ENCODE data around the gene PTPN21. TPM values are rescaled to one million over a fixed set of nuclear protein-coding genes. Genes with fewer than 3 reads are reported as not detected.

Gene PTPN21
- 27.7 TPM for total RNA-seq
- long read RNA-seq, partial matches to known transcripts: 13 of 16 reads
- long read RNA-seq, other reads (novel, unspliced or antisense): 3 of 16 reads

- peak; percentile 94 for DNase-seq (ENCODE audit: low spot score)
Observed at GRCh38 chr14:88554457-88555286, at the start of gene PTPN21. PTPN21 (minus strand) TSS chr14:88555007; CDS start chr14:88550417, 4,590 bp downstream.

DNA sequence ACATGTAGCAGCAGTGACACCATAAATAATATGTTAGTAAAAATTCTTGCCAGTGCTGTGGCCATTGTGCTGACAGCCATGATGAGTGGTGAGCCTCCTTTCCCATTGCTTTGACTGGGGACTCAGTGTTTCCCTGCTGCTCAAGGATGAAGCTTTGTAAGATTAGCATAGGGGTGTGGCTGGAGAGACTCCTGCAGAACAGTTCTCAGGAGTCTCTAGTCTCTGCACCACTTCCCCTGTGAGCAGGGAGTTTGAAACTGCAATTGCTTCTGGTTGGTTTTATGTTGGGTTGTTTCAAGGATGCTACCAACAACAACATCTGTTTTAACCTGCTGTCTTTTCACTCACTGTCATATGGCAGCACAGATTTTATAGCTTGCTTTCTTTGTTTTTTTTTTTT is 49.4 kb upstream of the PTPN21 start:
- no peak for DNase-seq (ENCODE audit: low spot score)

- no peak for DNase-seq (ENCODE audit: low spot score)
Observed at GRCh38 chr14:88599761-88600439, 45.1 kb upstream of the PTPN21 start.

- DNase-seq (ENCODE audit: low spot score): no peak
Observed at GRCh38 chr14:88599326-88599725, 44.5 kb upstream of the PTPN21 start.

DNA sequence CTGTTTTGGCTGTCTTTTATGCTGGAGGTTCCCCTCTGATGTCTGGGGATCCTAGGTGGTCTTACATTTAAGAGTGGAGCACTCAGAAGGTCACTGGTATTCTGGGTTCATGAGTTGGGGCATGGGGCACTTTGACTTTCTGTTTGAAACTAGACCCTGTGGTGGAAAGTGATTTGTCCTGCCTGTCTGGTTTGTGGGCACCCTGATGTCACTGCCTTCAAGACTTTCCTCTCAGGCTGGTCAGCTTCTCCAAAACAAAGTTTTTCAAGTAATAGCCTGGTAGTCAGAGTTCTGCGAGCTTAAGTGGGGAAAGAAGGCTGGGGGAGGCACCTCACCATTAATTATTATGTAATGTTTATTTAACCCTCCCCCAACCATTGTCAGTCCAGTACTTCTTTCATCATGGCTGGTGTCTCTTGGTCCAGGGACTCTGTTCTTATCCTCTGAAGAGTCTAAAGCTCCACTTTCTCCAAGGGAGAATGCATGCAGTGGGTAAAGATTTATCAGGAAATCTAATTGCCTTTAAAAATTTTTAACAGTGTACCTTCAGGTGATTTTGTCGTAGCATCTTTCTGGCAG is 43.4 kb upstream of the PTPN21 start:
- no peak for DNase-seq (ENCODE audit: low spot score)

GRCh38 chr14:88597601-88598000 is 42.8 kb upstream of the PTPN21 start:
- no peak for DNase-seq (ENCODE audit: low spot score)

DNA sequence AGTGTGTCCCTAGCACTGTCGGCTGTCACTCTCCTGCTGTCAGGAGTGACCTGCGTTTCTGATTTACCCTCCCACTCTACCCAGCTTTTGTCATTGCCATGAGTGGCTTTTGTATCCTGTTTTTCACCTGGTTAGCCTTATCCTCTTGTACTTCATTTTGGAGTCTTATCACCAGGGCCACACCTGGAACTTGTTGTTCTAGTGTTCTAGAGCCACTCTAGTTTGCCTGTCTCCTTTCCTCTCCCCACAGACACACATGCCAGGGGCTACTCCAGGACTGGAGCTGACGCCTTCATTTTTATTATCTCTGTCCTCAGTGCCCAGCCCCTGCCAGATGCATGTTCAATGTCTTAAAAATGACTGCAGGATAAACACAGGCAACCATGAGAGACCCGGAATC is 42.2 kb upstream of the PTPN21 start:
- no peak for DNase-seq (ENCODE audit: low spot score)

DNA sequence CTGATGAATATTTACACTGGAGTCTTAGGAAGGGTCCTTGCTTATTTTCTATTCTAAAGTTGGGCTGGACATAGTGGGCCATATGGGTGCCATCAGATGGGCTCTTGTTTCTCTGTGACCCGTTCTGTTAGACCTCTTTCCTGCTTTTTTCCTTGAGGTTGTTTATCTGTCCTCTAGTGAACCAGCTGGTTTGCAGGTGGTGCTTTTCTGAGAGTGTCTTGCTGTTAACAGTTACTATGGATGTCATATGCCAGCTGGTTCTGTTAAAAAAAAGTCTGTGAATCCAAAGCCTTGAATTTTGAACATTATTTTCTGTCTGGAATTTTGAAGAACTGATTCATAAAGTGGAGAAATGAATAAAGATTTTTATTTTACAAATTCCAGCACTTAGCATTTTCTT is 37.2 kb upstream of the PTPN21 start:
- no peak for DNase-seq (ENCODE audit: low spot score)

GRCh38 chr14:88590173-88590572 is 35.4 kb upstream of the PTPN21 start:
- DNase-seq (ENCODE audit: low spot score): no peak

DNA sequence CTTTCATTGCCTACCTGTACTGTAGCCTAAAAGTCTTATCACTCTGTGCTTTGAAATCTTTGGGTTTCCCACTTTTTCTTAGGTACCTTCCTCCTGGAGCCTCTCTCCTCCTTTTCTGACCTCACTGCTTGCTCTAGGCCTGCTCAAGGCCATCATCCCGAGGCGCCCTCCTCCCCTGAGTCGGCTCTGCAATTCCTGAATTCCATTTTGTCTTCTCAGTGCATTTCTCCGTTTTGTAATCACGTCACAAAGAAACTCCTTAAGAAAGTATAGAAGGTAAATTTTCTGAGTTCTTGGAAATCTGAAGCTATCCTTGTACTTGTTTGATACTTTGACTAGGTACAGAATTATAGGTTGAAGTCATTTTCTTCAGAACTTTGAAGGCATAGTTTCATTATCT is 33.3 kb upstream of the PTPN21 start:
- DNase-seq (ENCODE audit: low spot score): no peak

DNA sequence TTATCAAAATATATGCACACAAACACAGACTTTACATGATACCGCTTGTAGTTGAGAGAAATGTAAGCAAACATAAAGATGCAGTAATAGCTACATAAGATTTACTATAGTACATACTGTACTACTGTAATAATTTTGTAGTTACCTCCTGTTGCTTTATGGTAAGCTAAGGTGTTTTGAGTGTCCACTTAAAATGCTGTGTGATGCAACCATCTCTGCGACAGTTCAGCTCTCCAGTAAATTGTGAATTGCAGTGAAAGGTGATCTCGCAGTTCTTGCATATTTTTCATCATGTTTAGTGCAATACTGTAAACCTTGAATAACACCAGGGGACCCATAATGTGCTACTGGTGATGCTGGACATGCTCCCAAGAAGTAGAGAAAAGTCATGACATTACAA is 29.6 kb upstream of the PTPN21 start:
- DNase-seq (ENCODE audit: low spot score): no peak

- DNase-seq (ENCODE audit: low spot score): no peak
Observed at GRCh38 chr14:88576222-88576621, 21.4 kb upstream of the PTPN21 start.

- no peak for DNase-seq (ENCODE audit: low spot score)
Observed at GRCh38 chr14:88572117-88572516, 17.3 kb upstream of the PTPN21 start.

GRCh38 chr14:88568196-88568595 is 13.4 kb upstream of the PTPN21 start:
- no peak for DNase-seq (ENCODE audit: low spot score)

GRCh38 chr14:88565427-88565826 is 10.6 kb upstream of the PTPN21 start:
- DNase-seq (ENCODE audit: low spot score): no peak

DNA sequence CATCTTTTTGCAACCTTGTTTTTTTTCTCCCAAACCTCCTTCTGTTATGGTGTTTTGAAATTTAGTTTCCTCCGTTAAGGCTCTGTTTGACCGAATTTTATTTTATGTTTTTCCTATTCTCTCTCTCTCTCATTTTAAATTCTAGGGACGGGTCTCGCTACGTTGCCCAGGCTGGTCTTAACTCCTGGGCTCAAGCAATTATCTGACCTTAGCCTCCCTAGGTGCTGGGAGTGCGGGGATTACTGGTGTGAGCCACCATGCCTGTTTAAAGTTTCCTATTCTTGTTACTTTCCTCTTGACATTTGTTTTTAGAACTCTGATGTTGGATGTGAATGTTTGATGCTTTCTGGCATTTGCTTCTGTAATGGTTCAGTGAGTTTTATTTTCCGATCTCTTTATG is 9.0 kb upstream of the PTPN21 start:
- no peak for DNase-seq (ENCODE audit: low spot score)

DNA sequence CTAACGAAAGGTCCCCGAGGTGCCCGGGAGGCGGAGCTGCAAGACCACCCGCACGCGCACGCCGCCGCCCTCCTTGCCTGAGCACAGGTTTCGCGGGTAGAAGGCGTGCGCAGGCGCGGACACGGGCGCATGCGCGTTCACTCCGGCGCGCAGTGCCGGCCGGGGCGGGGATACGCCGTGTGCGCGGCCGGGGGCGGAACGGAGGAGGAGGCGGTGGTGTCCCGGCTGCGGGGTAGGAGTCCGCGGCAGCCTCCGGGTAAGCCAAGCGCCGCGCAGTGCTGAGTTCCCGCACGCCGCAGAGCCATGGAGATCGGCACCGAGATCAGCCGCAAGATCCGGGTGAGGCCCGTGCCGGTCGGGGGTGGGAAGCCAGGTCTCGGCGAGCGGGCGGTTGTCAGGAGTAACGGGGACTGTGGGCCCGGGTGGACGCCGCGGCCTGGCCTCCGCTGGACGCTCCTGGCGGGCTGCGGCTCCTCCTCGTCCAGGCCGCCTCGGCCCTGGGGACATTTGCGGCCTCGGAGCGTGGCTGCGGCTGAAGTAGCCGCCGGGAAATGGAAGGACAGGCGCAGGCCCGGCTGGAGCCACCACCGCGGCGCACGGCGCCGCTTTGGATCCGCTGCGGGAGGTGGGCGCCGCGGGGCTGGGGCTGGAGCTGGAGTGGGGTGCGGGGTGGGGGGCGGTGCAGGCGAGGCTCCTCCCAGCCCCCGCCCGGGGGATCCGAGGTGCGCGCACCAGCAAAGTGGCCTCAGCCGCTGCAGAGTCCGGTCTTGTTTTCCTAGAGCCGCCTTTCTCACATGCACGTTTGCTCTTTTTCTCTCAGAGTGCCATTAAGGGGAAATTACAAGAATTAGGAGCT is 8.3 kb upstream of the PTPN21 start, which contains the start of gene ZC3H14:
ZC3H14 (plus strand) TSS at position 207 of the 856 bp plus-strand sequence; CDS start at position 304, 97 bp downstream.
- peak; percentile 95 for DNase-seq (ENCODE audit: low spot score)

- no peak for DNase-seq (ENCODE audit: low spot score)
Observed at GRCh38 chr14:88562532-88562830, 7.7 kb upstream of the PTPN21 start.

- no peak for DNase-seq (ENCODE audit: low spot score)
Observed at GRCh38 chr14:88559852-88560251, 5.0 kb upstream of the PTPN21 start.

DNA sequence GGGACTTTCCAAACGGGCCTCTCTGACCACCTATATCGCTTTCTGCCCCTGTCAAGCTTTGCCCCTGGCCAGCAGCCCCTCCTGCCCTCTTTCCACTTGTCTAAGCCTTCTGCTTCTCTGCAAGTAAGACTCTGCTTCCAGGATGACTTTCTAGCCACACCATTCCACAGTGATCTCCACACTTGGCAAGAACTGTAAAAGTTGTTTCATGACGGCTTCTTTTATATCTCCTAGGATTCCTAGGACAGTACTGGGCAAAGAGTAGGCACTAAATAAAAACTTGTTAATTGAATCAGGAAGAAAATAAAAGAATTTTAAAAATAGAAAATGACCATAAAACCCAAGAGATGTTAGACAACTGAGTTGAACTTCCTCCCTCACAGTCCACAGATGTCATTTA is 1.8 kb upstream of the PTPN21 start:
- no peak for DNase-seq (ENCODE audit: low spot score)

- no peak for DNase-seq (ENCODE audit: low spot score)
Observed at GRCh38 chr14:88553886-88554456, 836 bp downstream of the PTPN21 start.

Measured in mesenteric fat pad (tissue), 1 donor.